Limb (tissue), 2 donors: ENCODE results near the gene VLDLR.

ENCODE experiments used
- DNase-seq, 2 donors: peaks; one replicate each; pipeline ENCODE4 v3.0.0-alpha.2; 2016; ENCODE audit errors: extremely low spot score in 2 of 2

Gene VLDLR

DNA sequence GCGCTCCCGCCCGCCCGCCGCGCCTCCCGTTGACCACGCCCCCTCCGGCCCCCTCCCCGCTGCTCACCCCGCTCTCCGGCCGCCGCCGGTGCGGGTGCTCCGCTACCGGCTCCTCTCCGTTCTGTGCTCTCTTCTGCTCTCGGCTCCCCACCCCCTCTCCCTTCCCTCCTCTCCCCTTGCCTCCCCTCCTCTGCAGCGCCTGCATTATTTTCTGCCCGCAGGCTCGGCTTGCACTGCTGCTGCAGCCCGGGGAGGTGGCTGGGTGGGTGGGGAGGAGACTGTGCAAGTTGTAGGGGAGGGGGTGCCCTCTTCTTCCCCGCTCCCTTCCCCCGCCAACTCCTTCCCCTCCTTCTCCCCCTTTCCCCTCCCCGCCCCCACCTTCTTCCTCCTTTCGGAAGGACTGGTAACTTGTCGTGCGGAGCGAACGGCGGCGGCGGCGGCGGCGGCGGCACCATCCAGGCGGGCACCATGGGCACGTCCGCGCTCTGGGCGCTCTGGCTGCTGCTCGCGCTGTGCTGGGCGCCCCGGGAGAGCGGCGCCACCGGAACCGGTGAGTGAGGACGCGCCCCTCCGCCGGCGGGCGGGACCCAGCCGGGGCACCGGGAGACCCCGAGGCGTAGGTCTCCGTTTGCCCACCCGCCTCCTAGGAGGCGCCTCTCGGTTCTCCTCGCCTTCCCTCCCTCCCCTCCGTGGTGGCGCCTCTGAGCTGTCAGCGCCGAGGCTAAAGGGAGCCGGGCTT lies at the start of gene VLDLR:
Gene VLDLR, plus strand, starts transcription at position 66 of the 739 bp plus-strand sequence. Its CDS starts 403 bp downstream, at position 469.
- peak; percentile 34 to 86 for DNase-seq

- DNase-seq: no peak
Measured at GRCh38 chr9:2574203-2574602, 47.4 kb upstream of the VLDLR start.

- DNase-seq: no peak
Measured at GRCh38 chr9:2576631-2577030, 45.0 kb upstream of the VLDLR start.

- DNase-seq: no peak
Measured at GRCh38 chr9:2583308-2584013, 38.1 kb upstream of the VLDLR start.

- no peak for DNase-seq
Measured at GRCh38 chr9:2591967-2592366, 29.6 kb upstream of the VLDLR start.

- no peak for DNase-seq
Measured at GRCh38 chr9:2593744-2594143, 27.8 kb upstream of the VLDLR start.

DNA sequence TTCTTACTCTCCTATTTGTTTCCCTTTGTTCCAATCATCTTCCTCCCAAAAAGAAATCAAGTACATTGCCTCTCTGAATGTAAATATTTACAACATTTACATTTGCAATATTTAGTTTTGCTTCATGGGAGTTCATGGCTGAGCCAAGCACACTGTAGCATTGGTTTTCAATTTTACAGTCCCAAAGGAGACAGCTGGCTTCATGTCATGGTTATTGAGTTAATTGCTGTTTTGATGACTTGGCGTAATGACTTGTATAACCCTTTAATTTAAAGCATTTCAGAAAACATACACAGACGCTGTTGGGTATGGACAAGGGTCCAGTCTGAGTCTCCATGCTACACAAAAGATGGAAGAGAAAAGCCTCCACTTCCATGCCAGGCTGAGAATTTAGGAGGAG lies 25.6 kb upstream of the VLDLR start:
- no peak for DNase-seq

GRCh38 chr9:2597483-2597882 lies 24.1 kb upstream of the VLDLR start:
- DNase-seq: no peak

- DNase-seq: no peak
Measured at GRCh38 chr9:2599896-2600295, 21.7 kb upstream of the VLDLR start.

DNA sequence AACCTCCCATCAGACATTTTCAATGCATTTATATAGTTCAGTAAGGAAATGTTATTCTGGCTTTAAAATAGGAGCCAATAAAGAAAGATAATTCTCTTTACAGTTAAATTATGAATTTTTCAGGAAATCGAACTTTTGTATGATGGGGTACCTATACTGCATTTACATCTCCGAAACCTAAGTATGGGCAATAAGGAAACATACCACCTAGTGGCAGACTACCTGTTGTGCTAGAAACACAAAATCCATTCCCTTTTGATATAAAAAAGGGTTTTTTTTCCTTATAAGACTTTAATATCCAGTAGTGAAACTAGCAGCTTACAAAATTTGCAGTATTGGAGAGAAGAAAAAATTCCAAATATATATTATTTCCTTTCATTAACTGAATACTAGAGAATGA lies 21.3 kb upstream of the VLDLR start:
- DNase-seq: no peak

DNA sequence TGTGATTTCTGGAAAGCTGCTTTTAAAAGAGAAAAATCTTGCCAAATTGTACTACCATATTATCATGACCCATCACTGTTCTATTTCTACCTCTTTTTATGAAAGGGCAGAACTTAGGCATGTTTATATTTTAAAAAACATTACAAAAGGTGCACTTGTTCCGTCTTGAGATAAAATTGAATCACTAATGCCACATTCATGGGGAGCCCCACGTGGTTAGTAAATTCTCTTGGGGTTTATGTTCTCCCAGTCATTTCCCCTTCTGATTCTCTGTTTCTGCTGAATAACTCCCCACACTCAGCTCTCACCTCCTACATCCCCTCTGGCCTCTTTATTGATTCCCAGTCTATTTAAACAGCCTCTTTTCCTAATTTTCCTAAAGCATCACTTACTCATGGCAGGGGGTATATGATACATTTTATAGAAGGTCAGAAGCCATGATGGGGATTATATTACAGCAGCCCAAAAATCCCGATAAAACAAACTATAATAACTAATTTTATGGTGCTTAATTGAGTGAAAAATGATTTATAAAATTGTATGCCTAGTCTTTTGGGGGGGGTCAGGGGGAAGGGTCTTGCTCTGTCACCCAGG lies 19.7 kb upstream of the VLDLR start:
- no peak for DNase-seq

- DNase-seq: no peak
Measured at GRCh38 chr9:2602704-2603116, 18.9 kb upstream of the VLDLR start.

DNA sequence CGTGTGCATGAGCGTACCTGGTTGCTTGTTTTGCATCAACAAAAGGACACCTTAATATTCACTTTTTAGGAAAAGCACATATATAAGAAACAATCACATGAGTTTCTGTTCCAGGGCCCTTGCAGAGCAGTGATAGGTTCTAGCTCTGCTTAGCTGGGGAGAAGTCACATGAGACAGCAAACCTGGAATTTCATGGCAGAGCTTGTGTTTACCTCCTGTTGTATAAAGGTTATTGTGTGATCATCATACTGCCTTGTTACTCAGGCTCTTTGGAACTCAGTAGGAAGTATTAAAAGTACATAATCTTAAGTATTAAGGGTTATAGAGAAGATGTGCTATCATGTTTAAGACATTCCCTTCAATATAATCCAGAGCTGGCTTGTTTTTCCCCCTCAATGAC lies 18.0 kb upstream of the VLDLR start:
- no peak for DNase-seq

- DNase-seq: no peak
Measured at GRCh38 chr9:2605246-2605645, 16.3 kb upstream of the VLDLR start.

- no peak for DNase-seq
Measured at GRCh38 chr9:2608276-2608675, 13.3 kb upstream of the VLDLR start.

DNA sequence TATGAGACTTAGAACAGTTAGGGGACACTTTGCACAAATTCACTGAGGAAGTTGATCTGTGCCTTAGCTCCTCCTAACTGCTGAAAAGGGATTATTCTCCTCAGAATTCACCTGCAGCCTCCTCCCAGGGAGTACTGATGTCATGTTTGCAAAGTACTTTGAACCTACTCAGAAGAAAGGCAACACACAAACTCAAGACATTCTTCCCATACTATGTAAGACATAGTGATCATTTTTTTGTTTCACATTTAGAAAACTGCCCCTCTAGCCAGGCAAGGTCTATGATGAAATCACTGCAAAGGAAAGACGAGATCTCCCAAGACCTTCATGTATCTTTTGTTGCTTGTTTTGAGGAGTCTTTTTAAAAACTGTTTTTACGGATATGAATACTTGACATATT lies 10.6 kb upstream of the VLDLR start:
- no peak for DNase-seq

DNA sequence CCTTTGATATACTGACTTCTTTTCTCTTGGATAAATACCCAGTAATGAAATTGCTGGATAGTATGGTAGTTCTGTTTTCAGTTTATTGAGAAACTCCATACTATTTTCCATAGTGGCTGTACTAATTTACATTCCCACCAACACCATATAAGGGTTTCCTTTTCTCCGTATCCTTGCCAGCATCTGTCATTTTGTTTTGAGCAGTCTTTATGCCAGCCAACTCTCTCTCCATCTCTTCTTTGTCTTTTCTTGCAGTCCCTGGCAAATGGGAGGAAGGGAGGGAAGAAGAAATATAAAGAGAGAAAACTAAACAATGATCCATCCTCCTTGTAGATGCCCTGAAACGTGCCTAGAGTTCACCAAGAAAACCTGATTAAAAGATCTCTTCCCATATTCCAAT lies 9.6 kb upstream of the VLDLR start:
- no peak for DNase-seq

- DNase-seq: no peak
Measured at GRCh38 chr9:2613730-2614271, 7.8 kb upstream of the VLDLR start.

DNA sequence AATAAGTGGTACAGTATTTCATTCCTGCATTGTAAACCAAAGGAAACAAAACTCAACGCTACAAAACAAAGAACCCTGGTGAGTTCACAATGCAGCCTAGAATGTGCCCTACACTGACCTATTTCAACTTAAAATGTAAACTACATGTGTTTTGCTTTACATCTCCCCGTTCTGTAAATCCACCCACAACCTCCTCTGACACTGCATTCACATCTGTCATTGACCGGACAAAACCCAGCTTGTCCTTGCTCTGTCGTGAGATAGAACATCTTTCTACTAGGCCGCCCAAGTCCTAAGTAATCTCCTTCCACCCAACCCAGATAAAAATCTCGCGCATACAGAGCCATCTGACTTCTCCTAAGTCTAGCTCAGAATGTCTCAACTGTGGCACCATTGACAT lies 6.1 kb upstream of the VLDLR start:
- DNase-seq: no peak

- no peak for DNase-seq
Measured at GRCh38 chr9:2616692-2617377, 4.8 kb upstream of the VLDLR start.

GRCh38 chr9:2618289-2618688 lies 3.3 kb upstream of the VLDLR start:
- DNase-seq: no peak
